ENCODE measurements around the gene WBP11.

WBP11 gene

GRCh38 chr12:14836336-14837210, 33.3 kb upstream of the WBP11 start:
- H3K4me3 ChIP-seq (ENCODE audit: control insufficient read depth, low read depth, low read length) = no peak overlapping the region
- no peak for TF ChIP-seq CTCF (IDR thresholded peaks at IDR 0.05; ENCODE audit: control insufficient read depth, insufficient read depth, low read depth, low read length, missing control alignments)
- peak; percentile 41 for DNase-seq (ENCODE audit: low read depth)

GRCh38 chr12:14834509-14834908, 31.2 kb upstream of the WBP11 start:
- no peak overlapping the region for H3K4me3 ChIP-seq (ENCODE audit: control insufficient read depth, low read depth, low read length)
- TF ChIP-seq CTCF (IDR thresholded peaks at IDR 0.05; ENCODE audit: control insufficient read depth, insufficient read depth, low read depth, low read length, missing control alignments) = no peak
- DNase-seq (ENCODE audit: low read depth) = no peak

- no peak for TF ChIP-seq CTCF (IDR thresholded peaks at IDR 0.05; ENCODE audit: control insufficient read depth, insufficient read depth, low read depth, low read length, missing control alignments)
- no peak for DNase-seq (ENCODE audit: low read depth)
These were observed 30.7 kb upstream of the WBP11 start for GRCh38 chr12:14833952-14834351.

GRCh38 chr12:14833336-14833735, 30.1 kb upstream of the WBP11 start:
- no peak overlapping the region for H3K4me3 ChIP-seq (ENCODE audit: control insufficient read depth, low read depth, low read length)
- DNase-seq (ENCODE audit: low read depth) = no peak
- TF ChIP-seq CTCF (IDR thresholded peaks at IDR 0.05; ENCODE audit: control insufficient read depth, insufficient read depth, low read depth, low read length, missing control alignments) = no peak

More at GRCh38 chr12:14833952-14834351, 30.7 kb upstream of the WBP11 start:
- no peak overlapping the region for H3K4me3 ChIP-seq (ENCODE audit: control insufficient read depth, low read depth, low read length)

GRCh38 chr12:14828892-14829291, 25.6 kb upstream of the WBP11 start:
- no peak overlapping the region for H3K4me3 ChIP-seq (ENCODE audit: control insufficient read depth, low read depth, low read length)
- TF ChIP-seq CTCF (IDR thresholded peaks at IDR 0.05; ENCODE audit: control insufficient read depth, insufficient read depth, low read depth, low read length, missing control alignments) = no peak
- DNase-seq (ENCODE audit: low read depth) = no peak

- no peak for DNase-seq (ENCODE audit: low read depth)
- no peak for TF ChIP-seq CTCF (IDR thresholded peaks at IDR 0.05; ENCODE audit: control insufficient read depth, insufficient read depth, low read depth, low read length, missing control alignments)
- H3K4me3 ChIP-seq (ENCODE audit: control insufficient read depth, low read depth, low read length) = no peak overlapping the region
These were observed 23.8 kb upstream of the WBP11 start for GRCh38 chr12:14827043-14827442.

All from AG09309 (cell line).